HepG2 (cell line): ENCODE measurements around the gene MCRIP2. TPM values are rescaled to one million over a fixed set of nuclear protein-coding genes. Genes with fewer than 3 reads are reported as not detected.

ENCODE experiments used
- ELK4 ChIP-seq: sonication (generic); formaldehyde crosslinking; IDR thresholded peaks from 2 replicates; pipeline ENCODE4 v1.9.0; 2021; ENCODE audit warnings: missing genetic modification reagents, borderline replicate concordance
- NR1H2 ChIP-seq: sonication (generic); formaldehyde crosslinking; IDR thresholded peaks from 2 replicates; pipeline ENCODE4 v1.8.1; 2022; ENCODE audit warnings: low read depth, missing genetic modification reagents, borderline replicate concordance
- REPIN1 ChIP-seq: sonication (generic); formaldehyde crosslinking; IDR thresholded peaks from 2 replicates; pipeline ENCODE4 v1.8.0; 2022; ENCODE audit warnings: missing genetic modification reagents, low read depth, mild to moderate bottlenecking, borderline replicate concordance
- SIX1 ChIP-seq: sonication (generic); formaldehyde crosslinking; IDR thresholded peaks from 2 replicates; pipeline ENCODE4 v1.4.0; 2020; ENCODE audit warnings: missing genetic modification reagents, borderline replicate concordance
- SMARCE1 ChIP-seq: fragments of 450-650 bp; IDR thresholded peaks from 2 replicates; pipeline ENCODE4 v1.6.1; 2017; ENCODE audit warnings: borderline replicate concordance
- SP140L ChIP-seq: sonication (generic); formaldehyde crosslinking; IDR thresholded peaks from 2 replicates; pipeline ENCODE4 v1.4.0; 2020; ENCODE audit warnings: missing genetic modification reagents, borderline replicate concordance
- SRSF1 ChIP-seq: fragments of 200-400 bp; formaldehyde crosslinking; optimal IDR thresholded peaks from 2 replicates; pipeline ENCODE3; 2017; ENCODE audit warnings: mild to moderate bottlenecking, low read depth, low read length, moderate library complexity
- THAP8 ChIP-seq: sonication (generic); formaldehyde crosslinking; IDR thresholded peaks from 2 replicates; pipeline ENCODE4 v1.5.1; 2020; ENCODE audit warnings: missing genetic modification reagents, mild to moderate bottlenecking, borderline replicate concordance
- XBP1 ChIP-seq: sonication (generic); formaldehyde crosslinking; IDR thresholded peaks from 2 replicates; pipeline ENCODE4 v1.5.0; 2020; ENCODE audit warnings: missing genetic modification reagents
- ZBED4 ChIP-seq: sonication (generic); formaldehyde crosslinking; IDR thresholded peaks from 2 replicates; pipeline ENCODE4 v1.4.0; 2020; ENCODE audit warnings: missing genetic modification reagents, borderline replicate concordance
- ZNF143 ChIP-seq: sonication (generic); formaldehyde crosslinking; IDR thresholded peaks from 2 replicates; pipeline ENCODE4 v1.4.0; 2020; ENCODE audit warnings: missing genetic modification reagents
- ZNF232 ChIP-seq: sonication (generic); formaldehyde crosslinking; IDR thresholded peaks from 2 replicates; pipeline ENCODE4 v1.4.0; 2020; ENCODE audit warnings: missing genetic modification reagents, borderline replicate concordance
- ZNF234 ChIP-seq: sonication (generic); formaldehyde crosslinking; conservative IDR thresholded peaks from 2 replicates; pipeline ENCODE4 v1.5.1; 2020; ENCODE audit warnings: mild to moderate bottlenecking, missing genetic modification reagents
- ZNF460 ChIP-seq: sonication (generic); formaldehyde crosslinking; IDR thresholded peaks from 2 replicates; pipeline ENCODE4 v1.5.1; 2020; ENCODE audit warnings: missing genetic modification reagents, mild to moderate bottlenecking, borderline replicate concordance
- ZNF770 ChIP-seq: sonication (generic); formaldehyde crosslinking; IDR thresholded peaks from 2 replicates; pipeline ENCODE4 v1.5.0; 2020; ENCODE audit warnings: mild to moderate bottlenecking, missing genetic modification reagents
- ZNF883 ChIP-seq: sonication (generic); formaldehyde crosslinking; IDR thresholded peaks from 2 replicates; pipeline ENCODE4 v1.5.1; 2020; ENCODE audit warnings: mild to moderate bottlenecking, missing genetic modification reagents; ENCODE audit errors: not compliant biosample characterization
- polyA plus RNA-seq, 8 experiments: library from polyadenylated mRNA; depleted of rRNA in 3 of 8; stranded (reverse) in 7 of 8; unstranded in 1 of 8; fragments of >200 nt; fragmentation: Illumina TruSeq in 4 of 8; extraction: Trizol in 4 of 8; gene quantifications; 2 replicates each; pipeline versions ENCODE4 v1.2.1 to v1.2.3, GENCODE V29; 2011 to 2016; ENCODE audit warnings: low read depth in 4 of 8, missing spikeins in 1 of 8, mixed read lengths in 1 of 8; ENCODE audit not compliant: insufficient read depth in 1 of 8
- total RNA-seq, 5 experiments: library from RNA; depleted of rRNA; stranded (reverse); fragments of >200 nt; fragmentation: Illumina TruSeq; extraction: Trizol; gene quantifications; 2 replicates each; pipeline ENCODE4 v1.2.3, GENCODE V29; 2016; ENCODE audit warnings: low read depth in 1 of 5

MCRIP2 gene
- total and polyA plus RNA-seq, 2 of the 13 experiments (the other 11 are each of a cell fraction or from before 2014, with no cell fraction given), result 39.6 to 76.7 TPM

- TF ChIP-seq REPIN1 (CRISPR knock-in tag) (no peak), SMARCE1 (no peak), ZNF143 (CRISPR knock-in tag) (no peak), ZNF770 (no peak), ZNF460 (CRISPR knock-in tag) (no peak), NR1H2 (CRISPR knock-in tag) (no peak), ELK4 (CRISPR knock-in tag) (no peak), ZNF883 (no peak), XBP1 (CRISPR knock-in tag) (no peak), SP140L (CRISPR knock-in tag) (no peak), ZNF232 (CRISPR knock-in tag) (no peak), THAP8 (CRISPR knock-in tag) (no peak), SRSF1 (peak; percentile 46), ZBED4 (CRISPR knock-in tag) (no peak), SIX1 (CRISPR knock-in tag) (no peak), ZNF234 (CRISPR knock-in tag) (no peak)
These were observed 5.7 kb downstream of the MCRIP2 start (continued) for GRCh38 chr16:647173-647902.
